C4-2B (cell line): ENCODE results near the gene METTL22.

Experiments used
- H3K27ac ChIP-seq: fragments of 450-650 bp; 2 replicates; pipeline ENCODE4 v1.5.1; 2017
- CTCF ChIP-seq: fragments of 450-650 bp; conservative IDR thresholded peaks from 2 replicates; pipeline ENCODE4 v1.5.1; 2017; ENCODE audit warnings: mild to moderate bottlenecking
- ZFX ChIP-seq: fragments of 450-650 bp; IDR thresholded peaks from 2 replicates; pipeline ENCODE4 v1.6.1; 2017

METTL22 gene

GRCh38 chr16:8670014-8670560, 48.6 kb downstream of the METTL22 start:
- TF ChIP-seq ZFX (no peak), CTCF (no peak)
- H3K27ac ChIP-seq: no peak overlapping the region

- TF ChIP-seq ZFX: no peak
- TF ChIP-seq CTCF: no peak
- H3K27ac ChIP-seq: peak overlapping the region; percentile 41
These were observed 52.3 kb downstream of the METTL22 start for GRCh38 chr16:8673611-8674412.

- peak within 1 kb of the TSS; percentile 41 for H3K27ac ChIP-seq
- TF ChIP-seq ZFX: no peak
- no peak for TF ChIP-seq CTCF
These were observed 53.0 kb downstream of the METTL22 start, which contains the start of gene ABAT for GRCh38 chr16:8674413-8675022. ABAT (plus strand) TSS chr16:8674617; CDS start chr16:8735740, 61,123 bp downstream.

- H3K27ac ChIP-seq: peak overlapping the region; percentile 41; the same call in 1 of the 2 replicates
- TF ChIP-seq ZFX (no peak), CTCF (no peak)
These were observed 54.0 kb downstream of the METTL22 start for GRCh38 chr16:8675183-8676159.

GRCh38 chr16:8676160-8676547, 54.7 kb downstream of the METTL22 start:
- no peak overlapping the region for H3K27ac ChIP-seq
- TF ChIP-seq ZFX (no peak), CTCF (no peak)

- no peak overlapping the region for H3K27ac ChIP-seq
- TF ChIP-seq CTCF: no peak
These were observed 55.4 kb downstream of the METTL22 start for GRCh38 chr16:8676737-8677375.
